Vagina (tissue), 2 donors: ENCODE results near the gene TMEM233. TPM values are rescaled to one million over a fixed set of nuclear protein-coding genes. Genes with fewer than 3 reads are reported as not detected.

ENCODE experiments used
- DNase-seq, 2 donors: peaks; one replicate each; pipeline ENCODE4 v3.0.0-alpha.2; 2017; ENCODE audit errors: extremely low spot score in 2 of 2
- H3K27ac ChIP-seq: fragments of 200-600 bp; sonication (generic); one replicate; pipeline ENCODE4 v1.5.1; 2019
- H3K27me3 ChIP-seq: fragments of 200-600 bp; sonication (generic); one replicate; pipeline ENCODE4 v1.5.1; 2019
- H3K36me3 ChIP-seq, 2 donors: fragments of 200-600 bp; sonication (generic); one replicate each; pipeline ENCODE4 v1.5.1; 2017 to 2019
- H3K4me1 ChIP-seq: fragments of 200-600 bp; sonication (generic); one replicate; pipeline ENCODE4 v1.5.1; 2019
- H3K4me3 ChIP-seq, 2 donors: fragments of 200-600 bp; sonication (generic); 1 replicate in 1 of 2; 2 replicates in 1 of 2; pipeline ENCODE4 v1.5.1; 2016 to 2019
- H3K9me3 ChIP-seq: fragments of 200-600 bp; sonication (generic); one replicate; pipeline ENCODE4 v1.5.1; 2019
- POLR2A ChIP-seq, 2 donors: fragments of 450-650 bp; IDR thresholded peaks; one replicate each; pipeline ENCODE4 v1.6.1; 2017; ENCODE audit warnings: antibody characterized with exemption in 2 of 2, mild to moderate bottlenecking in 2 of 2, moderate library complexity in 2 of 2
- POLR2AphosphoS5 ChIP-seq, 2 donors: sonication (generic); formaldehyde crosslinking; IDR thresholded peaks; one replicate each; pipeline ENCODE4 v1.9.0; 2017; ENCODE audit warnings: antibody characterized with exemption in 2 of 2, mild to moderate bottlenecking in 2 of 2, low read depth in 1 of 2; ENCODE audit not compliant: insufficient read depth in 1 of 2
- intact Hi-C: fragments of 100-400 bp; cut with DNase I; formaldehyde crosslinking; loops from one replicate; pipeline ENCODE4 v1.15.1; 2023
- total RNA-seq: library from RNA; depleted of rRNA; stranded (reverse); fragments of >200 nt; gene quantifications from one replicate; pipeline ENCODE4 v1.2.3, GENCODE V29; 2016
- TF ChIP-seq, protein P1 (sequence below), 3 experiments: fragments of 450-650 bp in 2 of 3; fragments of 200-600 bp in 1 of 3; sonication (generic) in 1 of 3; IDR thresholded peaks; one replicate each; pipeline ENCODE4 v1.5.1; 2017 to 2019; ENCODE audit warnings: antibody characterized with exemption in 3 of 3, mild to moderate bottlenecking in 2 of 3, moderate library complexity in 2 of 3

Gene TMEM233
- total RNA-seq, 1 donor from 2014 or later: 0.49 TPM

DNA sequence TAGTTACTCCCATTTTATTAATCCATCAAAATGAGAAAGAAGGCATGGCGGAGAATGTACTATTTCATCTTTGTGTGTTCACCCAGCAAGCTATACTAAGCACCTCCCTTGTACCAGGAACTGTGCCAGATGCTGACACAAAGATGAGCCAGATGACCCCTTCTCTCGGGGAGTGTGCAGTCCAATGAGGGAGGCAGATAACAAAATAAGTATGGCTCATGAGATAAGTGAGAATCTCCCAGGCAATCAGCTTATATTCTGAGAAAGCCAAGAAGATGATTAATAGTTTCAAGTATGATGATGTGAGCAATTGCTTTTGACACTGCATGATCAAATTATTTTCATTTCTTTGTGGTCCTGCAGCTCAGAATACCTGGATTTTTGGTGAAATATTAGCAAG lies 1.3 kb upstream of the TMEM233 start:
- DNase-seq: no peak
- Histone ChIP-seq H3K4me3 (no peak overlapping the region), H3K27ac (no peak overlapping the region), H3K4me1 (no peaks in the 10 kb centered on the region), H3K9me3 (no peaks in the 10 kb centered on the region), H3K36me3 (no peaks in the 10 kb centered on the region), H3K27me3 (no peaks in the 10 kb centered on the region)
- intact Hi-C loops: no loop called here
- TF ChIP-seq POLR2A (IDR thresholded peaks at IDR 0.05): no peak
- TF ChIP-seq, protein P1, sequence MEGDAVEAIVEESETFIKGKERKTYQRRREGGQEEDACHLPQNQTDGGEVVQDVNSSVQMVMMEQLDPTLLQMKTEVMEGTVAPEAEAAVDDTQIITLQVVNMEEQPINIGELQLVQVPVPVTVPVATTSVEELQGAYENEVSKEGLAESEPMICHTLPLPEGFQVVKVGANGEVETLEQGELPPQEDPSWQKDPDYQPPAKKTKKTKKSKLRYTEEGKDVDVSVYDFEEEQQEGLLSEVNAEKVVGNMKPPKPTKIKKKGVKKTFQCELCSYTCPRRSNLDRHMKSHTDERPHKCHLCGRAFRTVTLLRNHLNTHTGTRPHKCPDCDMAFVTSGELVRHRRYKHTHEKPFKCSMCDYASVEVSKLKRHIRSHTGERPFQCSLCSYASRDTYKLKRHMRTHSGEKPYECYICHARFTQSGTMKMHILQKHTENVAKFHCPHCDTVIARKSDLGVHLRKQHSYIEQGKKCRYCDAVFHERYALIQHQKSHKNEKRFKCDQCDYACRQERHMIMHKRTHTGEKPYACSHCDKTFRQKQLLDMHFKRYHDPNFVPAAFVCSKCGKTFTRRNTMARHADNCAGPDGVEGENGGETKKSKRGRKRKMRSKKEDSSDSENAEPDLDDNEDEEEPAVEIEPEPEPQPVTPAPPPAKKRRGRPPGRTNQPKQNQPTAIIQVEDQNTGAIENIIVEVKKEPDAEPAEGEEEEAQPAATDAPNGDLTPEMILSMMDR (IDR thresholded peaks at IDR 0.05): no peak
- TF ChIP-seq POLR2AphosphoS5 (IDR thresholded peaks at IDR 0.05; ENCODE audit: insufficient read depth in 1 of 2, low read depth in 1 of 2): no peak

DNA sequence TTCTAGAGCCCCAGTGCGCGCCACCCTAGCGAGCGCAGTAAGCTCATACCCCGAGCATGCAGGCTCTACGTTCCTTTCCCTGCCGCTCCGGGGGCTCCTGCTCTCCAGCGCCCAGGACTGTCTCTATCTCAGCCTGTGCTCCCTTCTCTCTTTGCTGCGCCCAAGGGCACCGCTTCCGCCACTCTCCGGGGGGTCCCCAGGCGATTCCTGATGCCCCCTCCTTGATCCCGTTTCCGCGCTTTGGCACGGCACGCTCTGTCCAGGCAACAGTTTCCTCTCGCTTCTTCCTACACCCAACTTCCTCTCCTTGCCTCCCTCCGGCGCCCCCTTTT lies 791 bp downstream of the TMEM233 start:
- Histone ChIP-seq H3K4me3 (peak overlapping the region; percentile 28 to 30), H3K9me3 (no peaks in the 10 kb centered on the region), H3K36me3 (no peaks in the 10 kb centered on the region), H3K27me3 (no peaks in the 10 kb centered on the region), H3K27ac (no peak overlapping the region), H3K4me1 (no peaks in the 10 kb centered on the region)
- intact Hi-C loops: no loop called here
- no peak for TF ChIP-seq POLR2AphosphoS5 (IDR thresholded peaks at IDR 0.05; ENCODE audit: insufficient read depth in 1 of 2, low read depth in 1 of 2)
- TF ChIP-seq, protein P1 (IDR thresholded peaks at IDR 0.05): no peak
- TF ChIP-seq POLR2A (IDR thresholded peaks at IDR 0.05): no peak
- DNase-seq: no peak

DNA sequence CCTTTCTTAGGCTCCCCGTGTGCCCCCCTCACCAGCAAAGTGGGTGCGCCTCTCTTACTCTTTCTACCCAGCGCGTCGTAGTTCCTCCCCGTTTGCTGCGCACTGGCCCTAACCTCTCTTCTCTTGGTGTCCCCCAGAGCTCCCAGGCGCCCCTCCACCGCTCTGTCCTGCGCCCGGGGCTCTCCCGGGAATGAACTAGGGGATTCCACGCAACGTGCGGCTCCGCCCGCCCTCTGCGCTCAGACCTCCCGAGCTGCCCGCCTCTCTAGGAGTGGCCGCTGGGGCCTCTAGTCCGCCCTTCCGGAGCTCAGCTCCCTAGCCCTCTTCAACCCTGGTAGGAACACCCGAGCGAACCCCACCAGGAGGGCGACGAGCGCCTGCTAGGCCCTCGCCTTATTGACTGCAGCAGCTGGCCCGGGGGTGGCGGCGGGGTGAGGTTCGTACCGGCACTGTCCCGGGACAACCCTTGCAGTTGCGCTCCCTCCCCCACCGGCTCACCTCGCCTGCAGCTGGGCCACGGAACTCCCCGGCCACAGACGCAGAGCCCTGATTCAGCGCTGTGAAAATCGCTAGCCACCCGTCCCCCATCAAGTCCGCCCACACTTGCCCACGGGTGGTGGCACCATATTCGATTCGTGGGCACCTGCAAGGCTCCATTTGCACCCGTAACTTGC lies 1.3 kb downstream of the TMEM233 start:
- DNase-seq: no peak
- Histone ChIP-seq H3K4me1 (no peaks in the 10 kb centered on the region), H3K4me3 (peak overlapping the region; percentile 28 to 30), H3K27me3 (no peaks in the 10 kb centered on the region), H3K27ac (no peak overlapping the region), H3K36me3 (no peaks in the 10 kb centered on the region), H3K9me3 (no peaks in the 10 kb centered on the region)
- intact Hi-C loops: no loop called here
- no peak for TF ChIP-seq POLR2AphosphoS5 (IDR thresholded peaks at IDR 0.05; ENCODE audit: insufficient read depth in 1 of 2, low read depth in 1 of 2)

DNA sequence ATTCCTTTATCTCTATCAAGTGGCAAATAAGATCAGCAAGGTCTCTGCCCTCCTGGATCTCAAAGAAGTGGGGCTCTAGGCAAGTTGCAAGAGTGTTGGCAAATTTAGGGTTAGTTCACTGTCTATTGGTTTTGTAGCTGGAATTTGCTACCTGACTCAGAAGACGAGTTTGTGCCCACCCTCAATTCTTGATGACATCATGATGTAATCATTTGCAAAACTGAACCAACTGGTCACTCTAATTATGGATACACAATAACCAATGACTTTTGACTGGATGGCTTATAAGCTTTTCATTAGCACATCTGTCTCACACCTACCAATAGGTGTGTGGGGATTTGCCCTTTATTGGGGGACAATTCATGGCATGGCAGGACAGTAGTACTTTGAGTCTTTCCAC lies 4.6 kb downstream of the TMEM233 start:
- Histone ChIP-seq H3K27me3 (no peaks in the 10 kb centered on the region), H3K27ac (no peak overlapping the region), H3K36me3 (no peaks in the 10 kb centered on the region), H3K9me3 (no peaks in the 10 kb centered on the region), H3K4me1 (no peaks in the 10 kb centered on the region), H3K4me3 (no peak overlapping the region)
- intact Hi-C loops: no loop called here
- no peak for DNase-seq
- TF ChIP-seq, protein P1 (IDR thresholded peaks at IDR 0.05): no peak
- TF ChIP-seq POLR2A (IDR thresholded peaks at IDR 0.05): no peak
- no peak for TF ChIP-seq POLR2AphosphoS5 (IDR thresholded peaks at IDR 0.05; ENCODE audit: insufficient read depth in 1 of 2, low read depth in 1 of 2)

DNA sequence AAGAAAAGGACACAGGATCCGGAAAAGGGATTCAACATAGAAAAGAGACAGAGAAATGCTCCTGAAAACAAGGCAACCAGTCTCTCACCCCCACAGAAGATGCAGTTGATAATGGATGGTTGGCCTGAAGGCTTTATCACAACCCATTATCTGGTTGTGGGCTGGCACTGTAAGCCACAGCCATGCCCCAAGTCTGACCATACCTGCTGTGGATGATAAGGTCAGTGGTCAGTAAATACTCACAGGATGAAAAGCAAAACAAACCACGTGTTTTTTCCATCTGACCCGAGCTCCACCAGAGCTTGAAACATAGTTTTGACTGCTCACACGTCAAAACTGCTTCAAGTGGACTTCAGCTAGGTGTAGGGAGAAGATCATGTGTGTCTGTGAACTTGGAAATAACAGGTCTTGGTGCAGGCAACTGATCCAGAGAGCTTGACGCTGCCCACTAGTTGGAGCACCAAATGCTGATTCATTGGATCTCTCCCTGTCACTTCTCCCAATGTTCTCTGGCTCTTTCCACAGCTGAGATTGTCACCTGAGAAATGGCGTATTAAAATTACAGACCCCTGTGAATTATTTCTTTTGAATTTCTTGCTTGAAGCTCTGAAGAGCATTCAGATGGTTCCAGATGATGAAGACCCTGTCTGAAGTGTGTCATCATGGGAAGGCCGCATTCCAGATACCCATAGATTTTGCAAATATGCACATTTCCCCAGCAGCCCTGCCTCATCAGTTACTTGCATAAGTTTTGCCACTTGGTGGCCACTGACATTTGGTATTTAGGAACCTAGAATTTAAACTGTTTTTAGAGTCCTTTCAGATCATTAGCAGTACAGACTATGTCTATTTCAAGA lies 8.5 kb downstream of the TMEM233 start:
- no peaks in the 10 kb centered on the region for H3K4me1 ChIP-seq
- DNase-seq: no peak
- H3K27me3 ChIP-seq: no peaks in the 10 kb centered on the region
- no peaks in the 10 kb centered on the region for H3K9me3 ChIP-seq
- no peaks in the 10 kb centered on the region for H3K36me3 ChIP-seq
- H3K27ac ChIP-seq: no peak overlapping the region
- no peak for TF ChIP-seq POLR2AphosphoS5 (IDR thresholded peaks at IDR 0.05; ENCODE audit: insufficient read depth in 1 of 2, low read depth in 1 of 2)
- TF ChIP-seq, protein P1 (IDR thresholded peaks at IDR 0.05): no peak
- intact Hi-C loops: no loop called here
- H3K4me3 ChIP-seq: no peak overlapping the region
